HUES48 (cell line): Measurements from ENCODE around the gene RIN1.

Source experiments
- H3K27ac ChIP-seq: one replicate; pipeline ENCODE4 v1.7.0; 2013; ENCODE audit warnings: low read depth, low read length, inconsistent platforms
- H3K27me3 ChIP-seq: 2 replicates; pipeline ENCODE4 v1.6.1; 2013; ENCODE audit warnings: mild to moderate bottlenecking, low read length; ENCODE audit not compliant: control insufficient read depth, insufficient read depth
- H3K36me3 ChIP-seq: 2 replicates; pipeline ENCODE4 v1.6.1; 2013; ENCODE audit warnings: low read length; ENCODE audit not compliant: control insufficient read depth, insufficient read depth
- H3K4me1 ChIP-seq: 2 replicates; pipeline ENCODE4 v1.6.1; 2013; ENCODE audit warnings: mild to moderate bottlenecking, low read length; ENCODE audit not compliant: control insufficient read depth, insufficient read depth
- H3K4me3 ChIP-seq: 2 replicates; pipeline ENCODE4 v1.5.1; 2013; ENCODE audit warnings: mild to moderate bottlenecking, low read depth, low read length
- H3K9ac ChIP-seq: 2 replicates; pipeline ENCODE4 v1.6.1; 2013; ENCODE audit warnings: mild to moderate bottlenecking, low read depth, low read length, moderate library complexity
- H3K9me3 ChIP-seq: 2 replicates; pipeline ENCODE4 v1.6.1; 2013; ENCODE audit warnings: low read length; ENCODE audit not compliant: control insufficient read depth, insufficient read depth

RIN1 gene

GRCh38 chr11:66282468-66283455 is 53.5 kb downstream of the RIN1 start:
- no peak overlapping the region for H3K9ac ChIP-seq
- peaks cover 19% of the 10 kb centered on the region for H3K36me3 ChIP-seq

More at GRCh38 chr11:66282468-66283455, 53.5 kb downstream of the RIN1 start:
- Histone ChIP-seq H3K4me3 (no peak overlapping the region), H3K9me3 (no peaks in the 10 kb centered on the region), H3K27ac (peak overlapping the region; percentile 60), H3K4me1 (peaks cover 9% of the 10 kb centered on the region), H3K27me3 (no peaks in the 10 kb centered on the region)
